HG03460 (cell line): ENCODE data around the gene RAB31.

Experiments
- ATAC-seq: cut with Tn5 transposase; IDR thresholded peaks from one replicate; pipeline ENCODE4 v1.9.1; 2021; ENCODE audit not compliant: unreplicated experiment

RAB31 gene

GRCh38 chr18:9831036-9831722 is 123.1 kb downstream of the RAB31 start:
- ATAC-seq, result no peak

DNA sequence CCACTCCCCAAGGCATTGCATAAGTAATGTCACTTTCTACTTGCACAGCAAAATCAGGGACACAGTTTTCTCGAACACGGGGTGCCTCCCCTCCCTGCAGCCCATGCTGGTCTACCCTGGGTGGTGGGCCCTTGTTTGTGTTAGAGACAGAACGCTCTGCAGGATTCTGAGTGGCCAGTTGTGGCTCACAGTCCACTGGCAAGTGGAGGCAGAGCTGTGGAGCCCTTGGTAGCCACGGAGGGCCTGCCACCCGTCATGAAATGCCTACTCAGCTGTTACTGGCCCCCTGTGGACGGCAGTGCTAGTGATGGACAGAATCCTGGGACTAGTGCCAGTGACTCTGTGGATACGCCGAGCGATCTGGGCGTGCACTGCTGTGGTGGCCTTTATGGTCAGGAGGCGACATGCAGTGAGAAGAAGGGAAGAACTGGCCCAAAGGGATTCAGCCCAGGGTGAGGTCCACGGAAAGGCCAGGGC is 123.7 kb downstream of the RAB31 start:
- ATAC-seq, result no peak

DNA sequence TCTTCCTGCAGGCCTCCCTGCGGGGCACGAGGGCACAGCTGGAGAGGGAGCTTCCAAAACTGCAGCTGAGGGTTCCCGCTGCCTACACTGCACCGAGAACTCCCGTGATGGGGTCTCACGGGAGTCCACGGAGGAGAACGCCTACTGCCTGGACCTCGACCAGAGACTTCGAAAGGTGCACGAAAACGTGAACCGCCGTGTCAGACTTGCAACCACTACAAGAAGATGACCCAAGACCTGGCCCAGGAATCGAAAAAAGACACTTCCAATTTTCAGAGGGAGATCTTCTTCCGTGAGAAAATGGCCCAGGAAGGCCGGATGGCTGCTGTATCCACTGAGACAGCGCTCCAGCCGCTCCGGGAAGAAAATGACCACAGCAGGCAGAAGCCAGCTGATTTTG is 124.8 kb downstream of the RAB31 start:
- no peak for ATAC-seq

DNA sequence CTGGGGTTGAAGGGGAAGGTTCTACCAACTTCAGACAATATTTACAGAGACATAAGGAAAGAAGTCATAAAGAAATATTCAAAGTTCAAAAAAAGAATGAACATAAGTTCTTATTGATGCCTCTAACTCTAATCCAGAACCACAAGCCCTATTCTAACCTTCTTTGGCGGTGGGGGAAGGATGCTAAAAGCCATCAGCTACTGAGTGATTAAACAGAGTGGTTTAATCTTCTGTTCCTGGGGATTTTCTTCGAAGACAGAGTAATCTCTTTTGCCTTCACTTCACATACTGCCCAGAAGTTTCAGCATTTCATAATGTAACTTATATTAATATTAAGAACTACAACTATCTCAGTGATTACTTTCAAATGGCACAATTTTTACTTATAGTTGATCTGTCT is 126.5 kb downstream of the RAB31 start:
- no peak for ATAC-seq

DNA sequence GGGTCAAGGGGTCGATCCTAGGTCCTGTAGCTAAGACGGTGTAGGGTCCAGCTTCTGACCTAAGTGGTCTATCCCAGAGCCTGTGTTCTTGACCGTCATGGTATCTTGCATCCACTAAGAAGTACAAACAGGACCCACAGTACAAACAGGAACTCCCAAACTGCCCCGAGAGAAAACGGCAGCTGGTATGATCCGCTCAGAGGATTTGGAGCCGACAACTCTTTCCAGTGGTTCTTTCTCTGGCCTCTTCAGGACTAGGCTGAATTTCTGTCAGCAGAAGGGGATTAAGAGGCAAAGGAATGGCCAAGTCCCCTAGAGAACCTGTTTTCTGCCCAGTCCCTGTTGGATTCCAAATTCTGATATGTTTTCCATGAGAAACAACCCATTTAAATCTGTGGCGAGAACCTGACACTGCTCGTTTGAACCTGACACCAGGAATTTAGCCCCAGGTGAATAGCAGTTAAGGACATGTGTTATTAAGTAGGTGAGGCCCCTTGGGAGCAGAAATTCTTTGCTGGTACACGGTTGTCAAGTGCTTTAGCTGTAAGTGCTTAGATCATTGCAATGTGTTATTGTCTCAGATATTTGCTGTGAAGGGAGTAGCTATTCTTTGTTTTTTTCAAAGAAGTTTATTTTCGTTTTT is 127.1 kb downstream of the RAB31 start:
- ATAC-seq, result no peak

- ATAC-seq, result no peak
Measured at GRCh38 chr18:9835825-9836224, 127.7 kb downstream of the RAB31 start.

- no peak for ATAC-seq
Measured at GRCh38 chr18:9838144-9838877, 130.2 kb downstream of the RAB31 start.

- ATAC-seq, result no peak
Measured at GRCh38 chr18:9839211-9839610, 131.1 kb downstream of the RAB31 start.

DNA sequence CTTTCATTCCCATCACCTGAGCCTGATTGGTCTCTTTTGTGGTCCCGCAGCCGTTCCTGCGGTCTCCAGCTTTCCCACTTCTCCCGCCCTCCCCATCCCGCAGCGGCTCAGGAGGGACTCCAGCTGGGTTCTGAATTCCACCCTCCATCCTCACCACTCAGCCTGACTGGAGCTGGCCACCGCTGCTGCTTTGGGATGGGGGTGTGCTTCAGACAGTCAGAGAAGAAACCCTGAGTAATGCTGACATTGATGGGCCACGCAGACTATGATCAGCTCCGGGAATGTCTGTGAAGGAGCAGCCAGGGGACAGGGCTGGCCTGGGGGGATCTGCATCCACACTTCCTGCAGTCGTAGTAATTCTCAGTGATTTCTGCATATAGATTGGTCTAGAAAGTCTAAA is 131.8 kb downstream of the RAB31 start:
- no peak for ATAC-seq

DNA sequence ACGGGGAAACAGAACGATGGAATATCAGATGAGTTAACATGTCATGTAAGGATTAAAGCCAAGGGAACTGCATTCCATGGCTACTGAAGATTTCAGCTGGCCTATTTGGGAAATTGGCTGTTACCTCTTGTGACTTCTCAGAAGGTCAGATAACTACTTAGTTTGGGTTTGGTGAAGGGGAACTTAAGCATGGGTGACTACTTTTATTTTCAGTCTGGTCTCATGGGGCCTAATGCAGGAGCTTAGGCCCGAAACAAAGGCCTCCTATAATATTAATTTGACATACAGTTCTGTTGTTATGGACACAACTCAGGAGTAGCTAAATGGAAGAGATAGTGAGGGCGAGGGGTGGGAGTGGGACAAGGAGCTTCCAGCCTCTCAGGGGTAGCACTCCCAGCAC is 133.7 kb downstream of the RAB31 start:
- ATAC-seq, result no peak

DNA sequence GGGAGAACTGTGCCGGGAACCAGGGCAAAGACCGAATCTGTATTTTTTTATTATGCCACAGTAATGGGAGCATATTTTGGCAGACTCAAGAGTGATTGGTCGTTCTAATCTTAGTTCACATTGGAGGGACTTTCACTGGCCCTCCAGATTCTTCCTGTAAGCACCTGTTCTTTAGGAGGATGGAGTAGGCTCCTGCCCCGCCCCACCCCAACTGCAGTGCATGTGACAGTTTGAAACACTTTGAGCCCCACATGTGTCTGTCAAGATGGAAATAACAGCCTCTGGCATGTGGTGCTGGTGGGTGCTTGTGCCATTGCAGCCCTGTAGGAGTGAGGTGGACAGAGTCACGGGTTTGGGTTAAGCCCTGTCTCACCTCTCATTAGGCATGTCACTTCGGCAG is 134.3 kb downstream of the RAB31 start:
- no peak for ATAC-seq

GRCh38 chr18:9845256-9845655 is 137.2 kb downstream of the RAB31 start:
- ATAC-seq, result no peak

DNA sequence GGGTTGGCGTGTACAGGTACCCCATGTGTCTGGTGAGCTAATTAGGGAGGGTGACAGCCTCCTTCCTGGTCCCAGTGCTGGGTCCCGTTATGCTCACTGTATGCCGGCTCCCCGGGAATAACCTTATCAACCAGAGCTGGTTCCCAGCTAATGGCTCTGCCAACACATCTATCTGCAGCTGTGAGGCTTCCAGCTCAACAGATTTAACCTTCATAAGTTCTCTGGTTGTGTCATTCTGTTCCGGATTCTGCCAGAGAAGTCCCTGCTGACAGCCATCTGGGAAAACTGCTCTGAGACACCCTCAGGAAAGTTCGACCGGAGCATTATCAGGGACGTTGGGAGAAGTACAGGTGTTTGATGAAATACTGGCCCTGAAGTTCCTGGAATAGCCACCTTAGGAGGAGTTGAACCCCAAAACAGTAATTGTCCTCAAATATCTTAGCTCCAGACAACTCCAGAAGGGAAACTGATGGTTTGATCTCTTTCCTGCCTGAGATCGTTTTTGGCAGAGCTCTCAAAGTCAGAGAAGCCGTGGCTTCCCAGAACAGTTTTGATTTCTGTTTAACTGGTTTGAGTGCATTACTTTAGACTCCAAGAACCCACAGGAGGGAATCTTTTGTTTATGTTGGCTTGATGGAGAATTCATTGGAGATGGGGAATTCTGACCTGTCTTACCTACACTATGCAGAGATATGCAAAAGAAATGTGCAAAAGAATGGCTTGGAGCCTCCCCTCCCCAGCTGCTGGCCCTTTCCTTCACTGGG is 138.2 kb downstream of the RAB31 start:
- no peak for ATAC-seq

DNA sequence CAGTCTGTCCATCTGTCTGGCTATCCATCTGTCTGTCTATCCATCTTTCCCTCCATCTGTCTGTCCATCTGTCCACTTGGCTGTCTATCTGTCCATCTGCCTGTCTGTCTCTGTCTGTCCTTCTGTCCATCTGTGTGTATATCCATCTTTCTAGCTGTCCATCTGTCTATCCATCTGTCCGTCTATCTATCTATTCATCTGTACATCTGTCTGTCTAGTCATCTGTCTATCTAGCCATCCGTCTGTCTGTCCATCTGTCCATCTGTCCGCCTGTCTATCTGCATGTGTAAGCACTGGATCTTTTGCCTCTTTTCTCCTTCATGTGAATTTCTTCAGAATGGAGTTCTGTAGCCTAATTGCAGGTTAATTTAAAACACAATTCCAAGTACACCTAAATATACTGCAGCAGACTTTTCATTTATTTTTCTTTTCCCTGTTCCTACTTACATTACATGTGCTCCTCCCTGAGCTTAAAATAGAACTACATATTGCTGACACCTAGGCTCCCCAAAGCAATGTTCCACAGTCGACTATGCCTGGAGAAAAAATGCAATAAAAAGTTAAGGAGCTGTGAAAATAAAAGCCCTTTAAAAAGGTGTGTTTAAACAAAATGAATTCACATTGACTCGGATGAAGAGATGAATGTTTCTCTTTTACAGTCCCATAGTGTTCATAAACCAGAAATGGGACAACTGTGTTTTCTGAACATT is 140.2 kb downstream of the RAB31 start:
- no peak for ATAC-seq

DNA sequence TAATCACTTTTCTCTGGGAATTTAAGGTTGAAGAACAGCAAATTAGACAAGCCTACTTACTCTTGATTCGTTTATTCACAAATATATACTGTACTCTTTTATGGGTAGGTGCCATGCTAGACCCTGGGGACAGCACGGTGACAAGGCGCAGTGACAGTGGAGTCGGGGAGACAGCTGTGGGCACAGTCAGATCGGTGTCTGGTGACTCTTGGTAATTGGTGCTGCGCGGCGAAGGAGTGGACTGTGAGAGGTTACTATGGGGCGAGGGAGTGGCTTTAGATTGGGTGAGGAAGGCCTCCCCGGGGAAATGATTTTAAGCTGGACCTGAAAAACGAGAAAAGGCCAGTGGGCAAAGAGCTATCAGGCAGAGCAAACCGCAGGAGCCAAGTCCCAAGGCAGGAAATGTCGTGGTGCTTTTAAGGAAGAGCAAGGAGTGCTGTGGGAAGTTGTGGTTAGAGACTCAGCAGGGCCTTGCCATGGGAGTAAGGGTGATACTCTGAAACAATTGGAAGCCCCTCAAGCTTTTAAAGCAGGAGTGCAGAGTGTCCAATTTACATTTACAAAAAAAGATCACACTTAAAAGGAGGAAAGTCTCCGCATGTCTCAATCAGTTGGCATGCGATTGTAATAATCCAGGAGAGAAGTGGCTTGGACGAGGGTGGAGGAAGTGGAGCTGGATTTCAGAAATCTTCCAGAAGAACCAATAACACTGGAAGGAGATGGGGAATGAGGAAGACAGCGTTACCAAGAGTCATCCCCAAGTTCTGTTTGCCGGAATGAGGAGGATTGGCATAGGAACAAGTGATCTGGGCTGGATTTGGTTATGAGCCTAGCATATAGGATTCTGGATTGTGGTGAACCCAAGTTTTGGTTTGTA is 141.5 kb downstream of the RAB31 start:
- no peak for ATAC-seq

DNA sequence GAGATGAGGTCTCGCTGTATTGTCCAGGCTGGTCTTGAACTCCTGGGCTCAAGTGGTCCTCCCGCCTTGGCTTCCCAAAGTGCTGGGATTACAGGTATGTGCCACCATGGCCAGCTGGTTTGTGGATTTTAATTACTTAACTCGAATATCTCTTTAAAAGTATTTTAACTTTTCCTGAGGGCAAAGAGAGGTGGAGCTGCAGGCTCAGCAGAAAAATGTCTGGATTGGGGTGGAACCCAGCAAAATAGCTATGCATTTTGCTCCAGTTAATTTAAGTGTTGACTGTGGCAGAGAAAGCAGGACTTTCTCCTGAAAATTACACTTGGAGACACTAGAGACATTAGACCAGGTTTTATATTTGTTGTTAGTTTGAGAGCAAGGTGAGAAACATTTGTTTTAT is 142.2 kb downstream of the RAB31 start:
- ATAC-seq, result no peak

GRCh38 chr18:9851511-9851910 is 143.4 kb downstream of the RAB31 start:
- ATAC-seq, result no peak

GRCh38 chr18:9852266-9853081 is 144.4 kb downstream of the RAB31 start:
- no peak for ATAC-seq
